ENCODE results near the gene RHBDL2. TPM values are rescaled to one million over a fixed set of nuclear protein-coding genes. Genes with fewer than 3 reads are reported as not detected.

The RHBDL2 gene
- total and polyA plus RNA-seq, 10 of the 15 experiments (the other 5 are each of a cell fraction or from before 2014, with no cell fraction given), result 0.05 TPM; not detected in 9

DNA sequence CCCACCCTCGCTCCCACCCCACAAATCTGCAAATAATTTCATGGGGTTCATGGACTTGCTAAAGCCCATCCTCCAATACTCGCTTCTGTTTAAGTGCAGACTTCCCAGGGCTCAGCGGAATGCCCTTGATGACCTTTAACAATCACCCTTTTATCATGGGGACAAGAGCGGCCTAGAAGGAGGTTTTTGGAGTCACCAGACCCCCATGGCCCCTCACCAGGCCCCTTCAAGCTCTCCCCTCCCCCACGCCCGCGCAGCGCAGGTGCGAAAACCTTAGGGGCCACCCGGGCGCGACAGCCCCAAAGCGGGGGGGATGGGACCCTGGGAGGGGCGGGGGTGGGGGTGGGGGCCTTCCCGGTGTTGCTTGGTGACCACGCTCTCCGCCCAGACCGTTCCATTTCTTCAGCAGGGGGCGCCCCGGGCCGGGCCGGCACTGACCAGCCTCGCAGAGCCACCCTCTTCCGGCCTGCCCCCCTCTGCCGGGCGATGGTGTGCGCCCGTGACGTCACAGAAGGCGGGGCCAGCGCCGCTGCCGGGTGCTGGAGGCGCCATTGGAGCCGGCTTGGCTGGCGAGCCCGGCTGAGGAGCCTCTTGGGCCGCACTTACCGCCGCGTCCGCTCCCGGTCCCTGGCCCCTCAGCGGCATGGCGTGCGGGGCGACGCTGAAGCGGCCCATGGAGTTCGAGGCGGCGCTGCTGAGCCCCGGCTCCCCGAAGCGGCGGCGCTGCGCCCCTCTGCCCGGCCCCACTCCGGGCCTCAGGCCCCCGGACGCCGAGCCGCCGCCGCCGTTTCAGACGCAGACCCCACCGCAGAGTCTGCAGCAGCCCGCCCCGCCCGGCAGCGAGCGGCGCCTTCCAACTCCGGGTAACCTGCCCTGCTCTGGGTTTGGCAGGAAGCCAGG, 49.4 kb upstream of the RHBDL2 start, which contains the start of gene AKIRIN1 (continued):
- TF ChIP-seq, protein P1, sequence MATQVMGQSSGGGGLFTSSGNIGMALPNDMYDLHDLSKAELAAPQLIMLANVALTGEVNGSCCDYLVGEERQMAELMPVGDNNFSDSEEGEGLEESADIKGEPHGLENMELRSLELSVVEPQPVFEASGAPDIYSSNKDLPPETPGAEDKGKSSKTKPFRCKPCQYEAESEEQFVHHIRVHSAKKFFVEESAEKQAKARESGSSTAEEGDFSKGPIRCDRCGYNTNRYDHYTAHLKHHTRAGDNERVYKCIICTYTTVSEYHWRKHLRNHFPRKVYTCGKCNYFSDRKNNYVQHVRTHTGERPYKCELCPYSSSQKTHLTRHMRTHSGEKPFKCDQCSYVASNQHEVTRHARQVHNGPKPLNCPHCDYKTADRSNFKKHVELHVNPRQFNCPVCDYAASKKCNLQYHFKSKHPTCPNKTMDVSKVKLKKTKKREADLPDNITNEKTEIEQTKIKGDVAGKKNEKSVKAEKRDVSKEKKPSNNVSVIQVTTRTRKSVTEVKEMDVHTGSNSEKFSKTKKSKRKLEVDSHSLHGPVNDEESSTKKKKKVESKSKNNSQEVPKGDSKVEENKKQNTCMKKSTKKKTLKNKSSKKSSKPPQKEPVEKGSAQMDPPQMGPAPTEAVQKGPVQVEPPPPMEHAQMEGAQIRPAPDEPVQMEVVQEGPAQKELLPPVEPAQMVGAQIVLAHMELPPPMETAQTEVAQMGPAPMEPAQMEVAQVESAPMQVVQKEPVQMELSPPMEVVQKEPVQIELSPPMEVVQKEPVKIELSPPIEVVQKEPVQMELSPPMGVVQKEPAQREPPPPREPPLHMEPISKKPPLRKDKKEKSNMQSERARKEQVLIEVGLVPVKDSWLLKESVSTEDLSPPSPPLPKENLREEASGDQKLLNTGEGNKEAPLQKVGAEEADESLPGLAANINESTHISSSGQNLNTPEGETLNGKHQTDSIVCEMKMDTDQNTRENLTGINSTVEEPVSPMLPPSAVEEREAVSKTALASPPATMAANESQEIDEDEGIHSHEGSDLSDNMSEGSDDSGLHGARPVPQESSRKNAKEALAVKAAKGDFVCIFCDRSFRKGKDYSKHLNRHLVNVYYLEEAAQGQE (IDR thresholded peaks at IDR 0.05; ENCODE audit: low read depth, low read length), result no peak
- TF ChIP-seq SUZ12 (IDR thresholded peaks at IDR 0.05; ENCODE audit: unreplicated experiment) (no peak), SREBF1 (IDR thresholded peaks at IDR 0.05; ENCODE audit: low read length) (peak; percentile 96), CREB1 (IDR thresholded peaks at IDR 0.05; ENCODE audit: low read depth) (peak; percentile 95), GATAD2B (conservative IDR thresholded peaks at IDR 0.05; ENCODE audit: low read depth) (peak; percentile 89), NFXL1 (IDR thresholded peaks at IDR 0.05; ENCODE audit: borderline replicate concordance) (peak; percentile 70; the same call in 1 of the 2 replicates), BRCA1 (IDR thresholded peaks at IDR 0.05; ENCODE audit: low read depth, low read length) (peak; percentile 55), YBX1 (IDR thresholded peaks at IDR 0.05) (no peak), NFYA (IDR thresholded peaks at IDR 0.05; ENCODE audit: borderline replicate concordance, low read depth, low read length) (no peak), HDAC6 (IDR thresholded peaks at IDR 0.05; ENCODE audit: unreplicated experiment) (no peak), TBL1XR1 (IDR thresholded peaks at IDR 0.05; ENCODE audit: low read depth, low read length) (no peak), DPF2 (IDR thresholded peaks at IDR 0.05) (peak; percentile 87), CHD2 (IDR thresholded peaks at IDR 0.05; ENCODE audit: borderline replicate concordance, low read depth, low read length) (peak; percentile 83), SPI1 (IDR thresholded peaks at IDR 0.05; ENCODE audit: borderline replicate concordance, insufficient read depth, low read depth, low read length) (no peak), EGR1 (IDR thresholded peaks at IDR 0.05; ENCODE audit: borderline replicate concordance in 1 of 2, low read depth in 2 of 2, low read length in 2 of 2) (peak in 1 of 2 experiments; percentile 50; a peak in 1 of 3 replicates), JUNB (IDR thresholded peaks at IDR 0.05) (peak; percentile 14; the same call in 1 of the 2 replicates), JUND (IDR thresholded peaks at IDR 0.05; ENCODE audit: low read depth, low read length) (peak; percentile 100), RBBP5 (conservative IDR thresholded peaks at IDR 0.05) (no peak)
- TF ChIP-seq, protein P2, sequence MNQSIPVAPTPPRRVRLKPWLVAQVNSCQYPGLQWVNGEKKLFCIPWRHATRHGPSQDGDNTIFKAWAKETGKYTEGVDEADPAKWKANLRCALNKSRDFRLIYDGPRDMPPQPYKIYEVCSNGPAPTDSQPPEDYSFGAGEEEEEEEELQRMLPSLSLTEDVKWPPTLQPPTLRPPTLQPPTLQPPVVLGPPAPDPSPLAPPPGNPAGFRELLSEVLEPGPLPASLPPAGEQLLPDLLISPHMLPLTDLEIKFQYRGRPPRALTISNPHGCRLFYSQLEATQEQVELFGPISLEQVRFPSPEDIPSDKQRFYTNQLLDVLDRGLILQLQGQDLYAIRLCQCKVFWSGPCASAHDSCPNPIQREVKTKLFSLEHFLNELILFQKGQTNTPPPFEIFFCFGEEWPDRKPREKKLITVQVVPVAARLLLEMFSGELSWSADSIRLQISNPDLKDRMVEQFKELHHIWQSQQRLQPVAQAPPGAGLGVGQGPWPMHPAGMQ (IDR thresholded peaks at IDR 0.05; ENCODE audit: borderline replicate concordance), result no peak
- TF ChIP-seq, protein P3, sequence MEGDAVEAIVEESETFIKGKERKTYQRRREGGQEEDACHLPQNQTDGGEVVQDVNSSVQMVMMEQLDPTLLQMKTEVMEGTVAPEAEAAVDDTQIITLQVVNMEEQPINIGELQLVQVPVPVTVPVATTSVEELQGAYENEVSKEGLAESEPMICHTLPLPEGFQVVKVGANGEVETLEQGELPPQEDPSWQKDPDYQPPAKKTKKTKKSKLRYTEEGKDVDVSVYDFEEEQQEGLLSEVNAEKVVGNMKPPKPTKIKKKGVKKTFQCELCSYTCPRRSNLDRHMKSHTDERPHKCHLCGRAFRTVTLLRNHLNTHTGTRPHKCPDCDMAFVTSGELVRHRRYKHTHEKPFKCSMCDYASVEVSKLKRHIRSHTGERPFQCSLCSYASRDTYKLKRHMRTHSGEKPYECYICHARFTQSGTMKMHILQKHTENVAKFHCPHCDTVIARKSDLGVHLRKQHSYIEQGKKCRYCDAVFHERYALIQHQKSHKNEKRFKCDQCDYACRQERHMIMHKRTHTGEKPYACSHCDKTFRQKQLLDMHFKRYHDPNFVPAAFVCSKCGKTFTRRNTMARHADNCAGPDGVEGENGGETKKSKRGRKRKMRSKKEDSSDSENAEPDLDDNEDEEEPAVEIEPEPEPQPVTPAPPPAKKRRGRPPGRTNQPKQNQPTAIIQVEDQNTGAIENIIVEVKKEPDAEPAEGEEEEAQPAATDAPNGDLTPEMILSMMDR (IDR thresholded peaks at IDR 0.05 in 2 of 3, conservative IDR thresholded peaks at IDR 0.05 in 1 of 3; ENCODE audit: control insufficient read depth in 2 of 3, extremely low read depth in 1 of 3, insufficient read depth in 1 of 3, low read depth in 3 of 3, low read length in 3 of 3), result no peak
- TF ChIP-seq, protein P4, sequence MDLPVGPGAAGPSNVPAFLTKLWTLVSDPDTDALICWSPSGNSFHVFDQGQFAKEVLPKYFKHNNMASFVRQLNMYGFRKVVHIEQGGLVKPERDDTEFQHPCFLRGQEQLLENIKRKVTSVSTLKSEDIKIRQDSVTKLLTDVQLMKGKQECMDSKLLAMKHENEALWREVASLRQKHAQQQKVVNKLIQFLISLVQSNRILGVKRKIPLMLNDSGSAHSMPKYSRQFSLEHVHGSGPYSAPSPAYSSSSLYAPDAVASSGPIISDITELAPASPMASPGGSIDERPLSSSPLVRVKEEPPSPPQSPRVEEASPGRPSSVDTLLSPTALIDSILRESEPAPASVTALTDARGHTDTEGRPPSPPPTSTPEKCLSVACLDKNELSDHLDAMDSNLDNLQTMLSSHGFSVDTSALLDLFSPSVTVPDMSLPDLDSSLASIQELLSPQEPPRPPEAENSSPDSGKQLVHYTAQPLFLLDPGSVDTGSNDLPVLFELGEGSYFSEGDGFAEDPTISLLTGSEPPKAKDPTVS (IDR thresholded peaks at IDR 0.05; ENCODE audit: low read depth, low read length), result no peak
